Posterior vena cava (tissue), 2 donors: ENCODE results near the gene PCYT2. TPM values are rescaled to one million over a fixed set of nuclear protein-coding genes. Genes with fewer than 3 reads are reported as not detected.

Source experiments
- DNase-seq: peaks from one replicate; pipeline ENCODE4 v3.0.0-alpha.2; 2020; ENCODE audit warnings: low spot score
- intact Hi-C, 2 donors: fragments of 100-400 bp; cut with DNase I; formaldehyde crosslinking; loops; one replicate each; pipeline versions ENCODE4 v1.14.1 to v1.14.2; 2022 to 2023
- total RNA-seq, 2 donors: library from RNA; stranded (reverse); fragmentation: NEBNext Ultra II Directional; extraction: Animal tissue kit (Norgen Biotek cat#: 25700); gene quantifications; one replicate each; pipeline ENCODE4 v1.2.1, GENCODE V29; 2021
- donor health status: DM: yes; HTN: yes; CAD: no.
- donor health status: DM: yes; HTN: yes; CAD: no.

PCYT2 gene
- total RNA-seq, 2 donors from 2014 or later, result 8.7 to 14.9 TPM

GRCh38 chr17:81888105-81888987 is 22.9 kb downstream of the PCYT2 start:
- no peak for DNase-seq
- intact Hi-C loops, result no loop called here

- intact Hi-C loops, result no loop called here
- DNase-seq, result no peak
Observed at GRCh38 chr17:81885869-81886548, 25.2 kb downstream of the PCYT2 start.

- intact Hi-C loops, result no loop called here
- no peak for DNase-seq
Observed at GRCh38 chr17:81885454-81885853, 25.7 kb downstream of the PCYT2 start.

GRCh38 chr17:81884968-81885367 is 26.2 kb downstream of the PCYT2 start:
- DNase-seq, result no peak
- intact Hi-C loops, result no loop called here

- DNase-seq, result no peak
- intact Hi-C loops, result no loop called here
Observed at GRCh38 chr17:81884520-81884919, 26.7 kb downstream of the PCYT2 start.

- DNase-seq, result no peak
- intact Hi-C loops, result no loop called here
Observed at GRCh38 chr17:81879121-81879520, 32.1 kb downstream of the PCYT2 start.

GRCh38 chr17:81878294-81878693 is 32.9 kb downstream of the PCYT2 start:
- DNase-seq, result no peak
- intact Hi-C loops, result no loop called here

- DNase-seq, result no peak
- intact Hi-C loops, result no loop called here
Observed at GRCh38 chr17:81877569-81877968, 33.6 kb downstream of the PCYT2 start.

- peak; percentile 99 for DNase-seq
- intact Hi-C loops, result no loop called here
Observed at GRCh38 chr17:81871387-81872230, 39.6 kb downstream of the PCYT2 start.

GRCh38 chr17:81870981-81871386 is 40.2 kb downstream of the PCYT2 start, which contains the start of gene ARHGDIA:
Gene ARHGDIA (minus strand): TSS chr17:81871337. CDS start chr17:81869930, 1,407 bp downstream.
- no peak for DNase-seq
- intact Hi-C loops, result no loop called here

- intact Hi-C loops, result no loop called here
- DNase-seq, result peak; percentile 83
Observed at GRCh38 chr17:81870131-81870980, 40.8 kb downstream of the PCYT2 start.

GRCh38 chr17:81869221-81870130 is 41.7 kb downstream of the PCYT2 start:
- intact Hi-C loops, result no loop called here
- DNase-seq, result peak; percentile 85

- intact Hi-C loops, result no loop called here
- peak; percentile 88 for DNase-seq
Observed at GRCh38 chr17:81868674-81869220, 42.5 kb downstream of the PCYT2 start.

- DNase-seq, result no peak
- intact Hi-C loops, result no loop called here
Observed at GRCh38 chr17:81867991-81868673, 43.1 kb downstream of the PCYT2 start.

GRCh38 chr17:81867170-81867990 is 43.8 kb downstream of the PCYT2 start:
- DNase-seq, result no peak
- intact Hi-C loops, result no loop called here
